HEK293 (cell line): ENCODE measurements around the gene MAGED1.

Source experiments
- CTCF ChIA-PET: fragments of 350-600 bp; formaldehyde crosslinking; extraction: SDS; loops from one replicate; lab custom pipeline; 2021; ENCODE audit warnings: antibody characterized with exemption; lab: Yijun Ruan, JAX
- POLR2A ChIA-PET: fragments of 300-600 bp; formaldehyde crosslinking; extraction: SDS; loops from one replicate; lab custom pipeline; 2020; ENCODE audit warnings: antibody characterized with exemption, inconsistent platforms; lab: Yijun Ruan, JAX
- H3K27ac ChIP-seq: fragments of 200-500 bp; sonication (Bioruptor generic); 2 replicates; pipeline ENCODE4 v1.5.1; 2014; ENCODE audit warnings: low read depth, low read length, control low read depth, inconsistent platforms; ENCODE audit errors: extremely low read depth
- H3K36me3 ChIP-seq, 2 experiments: fragments of 200-500 bp in 1 of 2; sonication (Bioruptor generic) in 1 of 2; 1 replicate in 1 of 2; 2 replicates in 1 of 2; pipeline ENCODE4 v1.5.1; 2014 to 2017; ENCODE audit warnings: inconsistent platforms in 2 of 2, low read length in 2 of 2; ENCODE audit not compliant: control insufficient read depth in 2 of 2, insufficient read depth in 1 of 2
- H3K4me1 ChIP-seq: fragments of 200-500 bp; sonication (Bioruptor generic); 2 replicates; pipeline ENCODE4 v1.5.1; 2014; ENCODE audit warnings: mild to moderate bottlenecking, low read length, inconsistent platforms; ENCODE audit not compliant: control insufficient read depth, insufficient read depth
- H3K4me3 ChIP-seq: 2 replicates; pipeline ENCODE4 v1.5.1; 2011; ENCODE audit warnings: low read depth, mild to moderate bottlenecking, control low read depth, low read length, moderate library complexity
- H3K9me3 ChIP-seq: fragments of 200-500 bp; sonication (Bioruptor generic); 2 replicates; pipeline ENCODE4 v1.5.1; 2014; ENCODE audit warnings: low read depth, low read length, inconsistent platforms; ENCODE audit not compliant: control insufficient read depth, insufficient read depth
- EGR2 ChIP-seq: fragments of 450-650 bp; formaldehyde crosslinking; IDR thresholded peaks from 2 replicates; pipeline ENCODE4 v1.5.1; 2016; ENCODE audit warnings: low read depth, missing biosample characterization, missing genetic modification characterization
- INSM2 ChIP-seq: fragments of 450-650 bp; formaldehyde crosslinking; IDR thresholded peaks from 2 replicates; pipeline ENCODE4 v1.5.1; 2016; ENCODE audit warnings: missing biosample characterization, missing genetic modification characterization
- OVOL3 ChIP-seq: fragments of 450-650 bp; formaldehyde crosslinking; IDR thresholded peaks from 2 replicates; pipeline ENCODE4 v1.5.1; 2016; ENCODE audit warnings: missing biosample characterization, missing genetic modification characterization
- PATZ1 ChIP-seq: fragments of 450-650 bp; formaldehyde crosslinking; IDR thresholded peaks from 2 replicates; pipeline ENCODE4 v1.5.1; 2016; ENCODE audit warnings: missing biosample characterization, missing genetic modification characterization
- TCF7L2 ChIP-seq: IDR thresholded peaks from 2 replicates; pipeline ENCODE4 v1.6.1; 2011; ENCODE audit warnings: low read depth, mild to moderate bottlenecking, inconsistent platforms, low read length, moderate library complexity, borderline replicate concordance
- ZNF133 ChIP-seq: fragments of 450-650 bp; formaldehyde crosslinking; IDR thresholded peaks from 2 replicates; pipeline ENCODE4 v1.5.1; 2016; ENCODE audit warnings: missing biosample characterization, missing genetic modification characterization
- ZNF175 ChIP-seq: fragments of 450-650 bp; formaldehyde crosslinking; IDR thresholded peaks from 2 replicates; pipeline ENCODE4 v1.5.1; 2016; ENCODE audit warnings: missing biosample characterization, missing genetic modification characterization
- ZNF274 ChIP-seq, 2 experiments: fragments of 200-500 bp in 1 of 2; fragments of 450-650 bp in 1 of 2; sonication (Bioruptor generic) in 1 of 2; formaldehyde crosslinking in 1 of 2; IDR thresholded peaks; 2 replicates each; pipeline versions ENCODE4 v1.5.1 to v1.6.1; 2014 to 2016; ENCODE audit warnings: borderline replicate concordance in 1 of 2, inconsistent platforms in 1 of 2, low read length in 1 of 2, missing biosample characterization in 1 of 2, missing genetic modification characterization in 1 of 2
- ZNF398 ChIP-seq: fragments of 450-650 bp; formaldehyde crosslinking; IDR thresholded peaks from 2 replicates; pipeline ENCODE4 v1.5.1; 2017; ENCODE audit warnings: missing biosample characterization, missing genetic modification characterization
- ZNF488 ChIP-seq: fragments of 450-650 bp; formaldehyde crosslinking; IDR thresholded peaks from 2 replicates; pipeline ENCODE4 v1.5.1; 2016; ENCODE audit warnings: missing biosample characterization, missing genetic modification characterization
- ZNF501 ChIP-seq: fragments of 450-650 bp; formaldehyde crosslinking; IDR thresholded peaks from 2 replicates; pipeline ENCODE4 v1.5.1; 2016; ENCODE audit warnings: missing biosample characterization, missing genetic modification characterization
- ZNF514 ChIP-seq: fragments of 450-650 bp; formaldehyde crosslinking; IDR thresholded peaks from 2 replicates; pipeline ENCODE4 v1.5.1; 2016; ENCODE audit warnings: missing biosample characterization, missing genetic modification characterization
- ZNF580 ChIP-seq: fragments of 450-650 bp; formaldehyde crosslinking; IDR thresholded peaks from 2 replicates; pipeline ENCODE4 v1.5.1; 2016; ENCODE audit warnings: missing biosample characterization, missing genetic modification characterization
- ZNF701 ChIP-seq: fragments of 450-650 bp; formaldehyde crosslinking; IDR thresholded peaks from 2 replicates; pipeline ENCODE4 v1.5.1; 2016; ENCODE audit warnings: missing biosample characterization, missing genetic modification characterization

Gene MAGED1

GRCh38 chrX:51899741-51900140, 6.3 kb downstream of the MAGED1 start:
- H3K4me3 ChIP-seq, result no peak overlapping the region
- H3K27ac ChIP-seq, result no peak overlapping the region
- CTCF ChIA-PET, result interaction anchor here (0.5 kb wide), 1 partner anchor 318 kb away, joined by 3 read pairs; no protein-coding TSS in a partner anchor
- no peaks in the 10 kb centered on the region for H3K4me1 ChIP-seq
- TF ChIP-seq ZNF274 (IDR thresholded peaks at IDR 0.05; ENCODE audit: low read length) (no peak), ZNF274 (tag by site-specific recombination; IDR thresholded peaks at IDR 0.05; ENCODE audit: borderline replicate concordance) (no peak), ZNF514 (tag by site-specific recombination) (no peak), ZNF175 (tag by site-specific recombination) (no peak), EGR2 (tag by site-specific recombination) (no peak)
- peaks cover 9 to 84% of the 10 kb centered on the region in 2 experiments; a peak in 2 of 3 replicates for H3K36me3 ChIP-seq
- H3K9me3 ChIP-seq, result no peaks in the 10 kb centered on the region
- POLR2A ChIA-PET, result no interaction called here

GRCh38 chrX:51902510-51903050, 9.2 kb downstream of the MAGED1 start:
- H3K4me3 ChIP-seq, result no peak overlapping the region
- CTCF ChIA-PET, result interaction anchor here (0.6 kb wide), 1 partner anchor 15 kb away, joined by 3 read pairs; no protein-coding TSS in a partner anchor
- no peak for TF ChIP-seq ZNF398 (tag by site-specific recombination)
- TF ChIP-seq ZNF501 (tag by site-specific recombination), result no peak
- no peak for TF ChIP-seq OVOL3
- no peak for TF ChIP-seq INSM2 (tag by site-specific recombination)
- TF ChIP-seq ZNF133 (tag by site-specific recombination), result no peak
- no peak for TF ChIP-seq PATZ1 (tag by site-specific recombination)
- TF ChIP-seq ZNF488 (tag by site-specific recombination), result no peak
- TF ChIP-seq TCF7L2, result no peak
- TF ChIP-seq ZNF701 (tag by site-specific recombination), result no peak
- no peak for TF ChIP-seq ZNF580 (tag by site-specific recombination)
- TF ChIP-seq, all 188 proteins: peak for 0
- H3K4me1 ChIP-seq, result no peaks in the 10 kb centered on the region
- POLR2A ChIA-PET, result no interaction called here
- H3K9me3 ChIP-seq, result no peaks in the 10 kb centered on the region
- H3K27ac ChIP-seq, result no peak overlapping the region
- peaks cover 7 to 57% of the 10 kb centered on the region in 2 experiments; a peak in 2 of 3 replicates for H3K36me3 ChIP-seq
